Fibroblast of pulmonary artery (primary cell): ENCODE results near the gene TMEM150B.
A peak's percentile ranks its signal among the peaks of the same experiment; 100 is the strongest.

Source experiments
- DNase-seq: peaks from one replicate; pipeline ENCODE4 v3.0.0-alpha.2; 2010; ENCODE audit warnings: low read depth
- H3K4me3 ChIP-seq: replicated peaks from 2 replicates; pipeline ENCODE4 v1.5.1; 2011; ENCODE audit warnings: low read depth, mild to moderate bottlenecking, control low read depth, low read length, moderate library complexity
- CTCF ChIP-seq: IDR thresholded peaks from 2 replicates; pipeline ENCODE4 v1.5.1; 2011; ENCODE audit warnings: mild to moderate bottlenecking, control low read depth, low read length, inconsistent platforms; ENCODE audit errors: missing control alignments

Gene TMEM150B

GRCh38 chr19:55369653-55370304 is 44.6 kb upstream of the TMEM150B start:
- no peak for TF ChIP-seq CTCF
- peak overlapping the region; percentile 59 for H3K4me3 ChIP-seq
- DNase-seq, result peak; percentile 60

- peak overlapping the region; percentile 43 for H3K4me3 ChIP-seq
- TF ChIP-seq CTCF, result no peak
- peak; percentile 41 for DNase-seq
Measured at GRCh38 chr19:55368701-55369563, 43.8 kb upstream of the TMEM150B start.

GRCh38 chr19:55368106-55368505 is 43.0 kb upstream of the TMEM150B start:
- H3K4me3 ChIP-seq, result no peak overlapping the region
- no peak for TF ChIP-seq CTCF
- DNase-seq, result no peak

- no peak overlapping the region for H3K4me3 ChIP-seq
- TF ChIP-seq CTCF, result no peak
- no peak for DNase-seq
Measured at GRCh38 chr19:55366790-55367189, 41.6 kb upstream of the TMEM150B start.

- H3K4me3 ChIP-seq, result no peak overlapping the region
Measured at GRCh38 chr19:55365964-55366363, 40.8 kb upstream of the TMEM150B start.

GRCh38 chr19:55365245-55365644 is 40.1 kb upstream of the TMEM150B start:
- no peak for DNase-seq
- TF ChIP-seq CTCF, result no peak

More at GRCh38 chr19:55365964-55366363, 40.8 kb upstream of the TMEM150B start:
- TF ChIP-seq CTCF, result no peak
- no peak for DNase-seq

More at GRCh38 chr19:55365245-55365644, 40.1 kb upstream of the TMEM150B start:
- no peak overlapping the region for H3K4me3 ChIP-seq
